Mesodermal cell (in vitro differentiated cells): ENCODE data around the gene BCL2L13.
A peak's percentile ranks its signal among the peaks of the same experiment; 100 is the strongest.

ENCODE experiments used
- H3K27ac ChIP-seq: 2 replicates; pipeline ENCODE4 v1.7.0; 2013; ENCODE audit warnings: mild to moderate bottlenecking, low read depth, low read length, moderate library complexity; ENCODE audit not compliant: severe bottlenecking
- H3K36me3 ChIP-seq: 2 replicates; pipeline ENCODE4 v1.7.1; 2013; ENCODE audit warnings: mild to moderate bottlenecking, low read length, moderate library complexity; ENCODE audit not compliant: control insufficient read depth, insufficient read depth
- H3K4me1 ChIP-seq: one replicate; pipeline ENCODE4 v1.7.1; 2013; ENCODE audit warnings: mild to moderate bottlenecking, low read length; ENCODE audit not compliant: insufficient read depth, control insufficient read depth, poor library complexity, severe bottlenecking
- H3K4me3 ChIP-seq: 2 replicates; pipeline ENCODE4 v1.7.0; 2013; ENCODE audit warnings: low read length, control low read depth, mild to moderate bottlenecking; ENCODE audit not compliant: insufficient read depth, poor library complexity, severe bottlenecking; ENCODE audit errors: extremely low read depth
- H3K9me3 ChIP-seq: 2 replicates; pipeline ENCODE4 v1.7.1; 2013; ENCODE audit warnings: mild to moderate bottlenecking, low read length, moderate library complexity; ENCODE audit not compliant: control insufficient read depth
- WGBS, 2 experiments: methylation state at CpG; one replicate each; pipeline ENCODE4 v1.1.5; 2013; ENCODE audit warnings: missing lambda C conversion rate in 2 of 2; ENCODE audit not compliant: insufficient coverage in 2 of 2; 5-methylcytosine and 5-hydroxymethylcytosine counted together

BCL2L13 gene

DNA sequence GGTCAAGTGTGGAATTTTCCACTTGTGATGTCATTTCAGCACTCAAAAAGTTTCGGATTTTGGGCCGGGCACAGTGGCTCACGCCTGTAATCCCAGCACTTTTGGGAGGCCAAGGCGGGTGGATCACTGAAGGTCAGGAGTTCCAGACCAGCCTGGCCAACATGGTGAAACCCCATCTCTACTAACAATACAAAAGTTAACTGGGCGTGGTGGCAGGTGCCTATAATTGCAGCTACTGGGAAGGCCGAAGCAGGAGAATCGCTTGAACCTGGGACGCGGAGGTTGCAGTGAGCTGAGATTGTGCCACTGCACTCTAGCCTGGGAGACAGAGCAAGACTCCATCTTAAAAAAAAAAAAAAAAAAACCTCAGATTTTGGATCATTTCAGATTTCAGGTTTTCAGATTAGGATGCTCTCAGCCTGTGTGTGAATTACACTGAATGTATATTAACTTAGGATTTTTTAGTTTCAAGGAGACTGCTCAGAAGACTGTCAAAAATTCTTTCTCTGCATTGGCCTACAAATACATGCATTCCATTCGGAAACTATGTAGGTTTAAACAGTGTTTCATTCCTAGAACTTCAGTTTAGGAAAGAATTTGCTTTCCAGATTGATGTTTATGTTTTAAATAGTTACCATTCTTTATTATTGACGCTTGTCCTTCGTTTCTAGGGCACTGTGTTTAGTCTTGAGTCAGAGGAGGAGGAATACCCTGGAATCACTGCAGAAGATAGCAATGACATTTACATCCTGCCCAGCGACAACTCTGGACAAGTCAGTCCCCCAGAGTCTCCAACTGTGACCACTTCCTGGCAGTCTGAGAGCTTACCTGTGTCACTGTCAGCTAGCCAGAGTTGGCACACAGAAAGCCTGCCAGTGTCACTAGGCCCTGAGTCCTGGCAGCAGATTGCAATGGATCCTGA, 87.7 kb downstream of the BCL2L13 start:
- 93 to 94% methylated on average over 10 to 11 of the region's 13 CpGs for WGBS, 2 experiments
- H3K36me3 ChIP-seq: peaks cover 42% of the 10 kb centered on the region
- no peak overlapping the region for H3K4me3 ChIP-seq
- H3K27ac ChIP-seq: peak overlapping the region; percentile 47
- no peaks in the 10 kb centered on the region for H3K9me3 ChIP-seq
- H3K4me1 ChIP-seq: peaks cover 12% of the 10 kb centered on the region

DNA sequence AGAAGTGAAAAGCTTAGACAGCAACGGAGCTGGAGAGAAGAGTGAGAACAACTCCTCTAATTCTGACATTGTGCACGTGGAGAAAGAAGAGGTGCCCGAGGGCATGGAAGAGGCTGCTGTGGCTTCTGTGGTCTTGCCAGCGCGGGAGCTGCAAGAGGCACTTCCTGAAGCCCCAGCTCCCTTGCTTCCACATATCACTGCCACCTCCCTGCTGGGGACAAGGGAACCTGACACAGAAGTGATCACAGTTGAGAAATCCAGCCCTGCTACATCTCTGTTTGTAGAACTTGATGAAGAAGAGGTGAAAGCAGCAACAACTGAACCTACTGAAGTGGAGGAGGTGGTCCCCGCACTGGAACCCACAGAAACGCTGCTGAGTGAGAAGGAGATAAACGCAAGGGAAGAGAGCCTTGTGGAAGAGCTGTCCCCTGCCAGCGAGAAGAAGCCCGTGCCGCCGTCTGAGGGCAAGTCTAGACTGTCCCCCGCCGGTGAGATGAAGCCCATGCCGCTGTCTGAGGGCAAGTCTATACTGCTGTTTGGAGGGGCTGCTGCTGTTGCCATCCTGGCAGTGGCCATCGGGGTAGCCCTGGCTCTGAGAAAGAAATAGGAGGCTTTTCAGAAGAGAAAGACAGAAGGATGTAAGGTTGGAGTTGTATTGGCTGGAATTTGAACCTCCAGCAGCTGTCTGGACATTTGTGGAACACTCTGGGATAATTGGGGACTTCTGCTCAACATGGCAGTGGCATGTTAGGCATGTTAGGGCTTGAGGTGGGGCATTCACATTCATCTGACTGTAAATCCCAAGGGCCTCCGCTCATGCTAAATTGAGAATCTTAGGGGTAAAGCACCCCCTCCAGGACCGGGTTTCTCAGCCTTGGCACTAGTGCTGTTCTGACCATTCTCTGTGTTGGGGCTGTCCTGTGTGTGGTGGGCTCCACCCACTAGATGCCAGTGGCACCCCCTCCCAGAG, 88.7 kb downstream of the BCL2L13 start:
- peak overlapping the region; percentile 10 for H3K27ac ChIP-seq
- H3K9me3 ChIP-seq: no peaks in the 10 kb centered on the region
- no peak overlapping the region for H3K4me3 ChIP-seq
- WGBS, 2 experiments: 92 to 96% methylated on average over 11 to 18 of the region's 18 CpGs
- peaks cover 51% of the 10 kb centered on the region for H3K36me3 ChIP-seq
- peaks cover 12% of the 10 kb centered on the region for H3K4me1 ChIP-seq

DNA sequence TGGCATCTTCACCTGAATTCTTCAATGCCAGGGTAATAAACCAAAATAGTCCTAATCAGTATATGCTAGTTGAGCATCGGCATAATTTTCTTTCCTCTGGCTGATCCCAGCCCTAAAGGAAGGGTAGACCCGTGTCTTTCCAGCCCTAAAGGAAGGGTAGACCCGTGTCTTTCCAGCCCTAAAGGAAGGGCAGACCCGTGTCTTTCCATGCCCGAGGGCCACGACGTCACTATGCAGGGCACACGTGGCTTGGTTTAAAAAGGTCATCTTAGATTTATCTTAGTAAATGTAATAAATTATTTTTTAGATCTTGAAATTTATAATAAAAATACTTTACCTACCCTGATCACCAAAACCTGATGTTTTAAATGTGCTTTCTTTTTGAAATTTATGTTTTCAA, 90.2 kb downstream of the BCL2L13 start:
- Histone ChIP-seq H3K27ac (no peak overlapping the region), H3K4me1 (peaks cover 12% of the 10 kb centered on the region), H3K4me3 (no peak overlapping the region), H3K9me3 (no peaks in the 10 kb centered on the region), H3K36me3 (peaks cover 65% of the 10 kb centered on the region)
- WGBS, 2 experiments: 100% methylated on average over 3 to 4 of the region's 8 CpGs

DNA sequence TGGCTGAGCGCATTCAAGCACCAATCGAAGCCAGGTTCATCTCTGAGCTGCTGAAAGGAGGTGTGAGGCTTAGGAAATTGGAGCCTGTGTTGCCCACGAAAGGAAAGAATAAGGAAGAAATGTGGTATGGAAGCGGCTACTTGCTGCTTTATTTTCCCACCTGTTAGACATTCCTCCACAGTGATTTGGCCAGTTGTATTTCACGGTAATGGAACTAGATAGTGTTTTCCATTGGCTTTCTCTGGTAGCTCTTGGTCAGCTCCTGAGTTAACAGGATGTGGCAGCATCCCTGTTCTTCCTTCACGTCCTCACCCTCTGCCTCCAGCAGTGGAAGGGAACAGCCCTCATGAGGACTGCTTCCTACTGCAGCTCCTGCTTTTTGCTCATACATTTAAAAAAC, 91.0 kb downstream of the BCL2L13 start:
- Histone ChIP-seq H3K4me3 (no peak overlapping the region), H3K36me3 (peaks cover 69% of the 10 kb centered on the region), H3K4me1 (peaks cover 12% of the 10 kb centered on the region), H3K9me3 (no peaks in the 10 kb centered on the region), H3K27ac (no peak overlapping the region)
- WGBS, 2 experiments: 67 to 94% methylated on average over 2 to 5 of the region's 6 CpGs

DNA sequence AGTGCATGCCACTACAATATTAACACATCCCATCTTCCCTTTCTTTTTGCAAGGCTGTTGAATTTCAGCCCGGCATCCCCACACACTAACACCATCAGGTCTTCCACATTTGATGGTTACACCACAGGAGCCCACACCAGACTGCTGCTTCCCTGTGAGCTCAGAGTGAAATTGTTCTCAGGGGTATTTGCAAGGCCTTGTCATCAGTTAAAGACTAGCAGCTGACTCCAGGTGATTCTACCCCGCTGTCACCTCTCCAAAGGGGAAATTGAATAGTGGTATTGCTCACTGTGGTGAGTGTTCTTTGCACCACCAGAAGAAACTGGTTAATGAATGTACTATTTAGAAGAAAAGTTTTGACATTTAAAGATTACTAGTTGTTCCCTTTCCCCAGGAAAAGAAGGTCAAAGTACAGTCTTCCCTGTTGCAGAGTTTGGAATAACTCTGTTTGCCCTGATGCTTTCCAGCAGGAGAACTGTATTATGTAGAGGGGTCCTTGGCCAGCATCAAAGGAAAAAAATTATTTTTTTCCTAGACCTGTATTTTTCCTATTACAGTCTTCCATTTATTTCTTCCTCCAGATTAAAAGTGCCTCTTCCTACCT, 93.8 kb downstream of the BCL2L13 start:
- H3K4me1 ChIP-seq: no peaks in the 10 kb centered on the region
- H3K27ac ChIP-seq: no peak overlapping the region
- no peak overlapping the region for H3K4me3 ChIP-seq
- peaks cover 64% of the 10 kb centered on the region for H3K36me3 ChIP-seq
- H3K9me3 ChIP-seq: no peaks in the 10 kb centered on the region
- 95 to 100% methylated on average over 2 of the region's 2 CpGs for WGBS, 2 experiments

DNA sequence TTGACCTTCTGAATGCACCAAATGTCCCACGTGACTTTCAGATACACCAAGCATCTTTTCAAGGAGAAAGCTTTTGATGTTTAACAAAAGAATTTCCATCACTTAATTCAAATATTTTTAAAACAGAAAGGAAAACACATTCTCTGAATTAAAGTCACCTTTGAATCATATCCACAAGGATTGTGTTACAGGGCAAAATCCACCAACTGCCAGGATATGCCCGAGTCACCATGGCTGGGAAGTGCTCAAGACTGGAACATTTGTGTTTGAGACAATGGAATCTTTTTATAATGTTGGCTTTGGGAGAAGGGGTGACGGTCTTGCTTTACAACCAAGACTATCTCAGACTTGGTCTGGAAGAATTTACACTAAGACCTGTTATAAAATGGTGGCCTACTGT, 94.9 kb downstream of the BCL2L13 start:
- WGBS, 2 experiments: no CpG with 5 or more reads among the region's 3 CpGs
- no peak overlapping the region for H3K4me3 ChIP-seq
- no peak overlapping the region for H3K27ac ChIP-seq
- peaks cover 53% of the 10 kb centered on the region for H3K36me3 ChIP-seq
- no peaks in the 10 kb centered on the region for H3K9me3 ChIP-seq
- no peaks in the 10 kb centered on the region for H3K4me1 ChIP-seq

DNA sequence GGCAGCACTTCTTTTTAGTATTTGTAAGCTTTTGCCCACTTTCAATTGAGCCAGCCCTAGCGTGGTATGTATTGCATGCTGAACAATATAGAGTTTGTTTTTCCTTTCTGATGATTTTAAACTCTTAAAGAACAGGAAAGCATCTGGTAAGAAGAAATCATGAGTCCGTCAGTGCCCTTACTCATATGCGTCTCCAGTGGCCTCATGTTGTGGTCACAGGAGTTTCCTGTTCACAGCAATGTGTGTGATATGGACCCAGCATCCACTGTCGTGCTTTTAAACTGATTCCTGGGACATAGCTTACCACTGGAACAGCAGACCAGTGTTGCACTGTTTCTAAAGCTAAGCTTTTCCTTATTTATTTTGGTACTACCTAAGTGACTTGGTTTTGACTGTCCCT, 95.6 kb downstream of the BCL2L13 start:
- Histone ChIP-seq H3K9me3 (no peaks in the 10 kb centered on the region), H3K4me3 (no peak overlapping the region), H3K4me1 (no peaks in the 10 kb centered on the region), H3K27ac (no peak overlapping the region), H3K36me3 (peaks cover 48% of the 10 kb centered on the region)
- WGBS, 2 experiments: 91 to 92% methylated on average over 3 to 4 of the region's 4 CpGs

DNA sequence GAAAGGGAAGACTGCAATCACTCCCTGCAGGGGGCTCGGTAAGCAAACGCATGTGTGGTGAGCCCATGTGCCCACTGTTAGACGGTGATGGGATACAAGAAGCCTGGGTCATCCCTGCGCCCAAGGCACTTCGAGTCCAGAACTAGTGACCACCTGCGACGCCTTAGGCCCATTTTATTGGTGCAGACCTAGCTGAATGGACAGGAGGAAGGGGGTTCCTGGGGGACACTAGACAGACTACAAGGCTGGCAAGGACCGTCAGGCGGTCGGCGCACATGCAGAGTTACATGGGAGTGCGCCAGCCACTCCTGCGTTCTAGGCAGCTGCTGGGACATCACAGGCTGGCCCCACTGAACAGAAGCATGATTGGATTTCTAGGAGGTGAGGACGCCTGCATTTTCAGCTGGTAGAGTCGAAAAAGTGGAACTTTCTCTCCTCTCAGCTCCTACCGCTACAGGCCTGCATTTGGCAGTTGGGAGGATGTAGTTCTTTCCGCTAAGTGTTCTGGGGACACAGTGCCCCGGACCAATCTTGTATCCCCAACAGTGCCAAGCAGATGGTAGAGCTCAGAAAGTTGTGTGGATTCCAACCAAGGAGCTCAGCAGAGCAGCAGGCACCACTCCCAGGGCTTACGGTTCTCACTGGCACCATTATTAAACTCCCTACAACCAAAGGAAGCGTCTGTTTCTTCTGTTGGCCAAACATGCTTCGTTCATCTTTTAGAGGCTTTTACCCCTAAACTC, 100.0 kb downstream of the BCL2L13 start:
- Histone ChIP-seq H3K27ac (no peak overlapping the region), H3K4me3 (no peak overlapping the region), H3K4me1 (no peaks in the 10 kb centered on the region), H3K9me3 (no peaks in the 10 kb centered on the region), H3K36me3 (peaks cover 10% of the 10 kb centered on the region)
- 88 to 94% methylated on average over 19 of the region's 21 CpGs for WGBS, 2 experiments

DNA sequence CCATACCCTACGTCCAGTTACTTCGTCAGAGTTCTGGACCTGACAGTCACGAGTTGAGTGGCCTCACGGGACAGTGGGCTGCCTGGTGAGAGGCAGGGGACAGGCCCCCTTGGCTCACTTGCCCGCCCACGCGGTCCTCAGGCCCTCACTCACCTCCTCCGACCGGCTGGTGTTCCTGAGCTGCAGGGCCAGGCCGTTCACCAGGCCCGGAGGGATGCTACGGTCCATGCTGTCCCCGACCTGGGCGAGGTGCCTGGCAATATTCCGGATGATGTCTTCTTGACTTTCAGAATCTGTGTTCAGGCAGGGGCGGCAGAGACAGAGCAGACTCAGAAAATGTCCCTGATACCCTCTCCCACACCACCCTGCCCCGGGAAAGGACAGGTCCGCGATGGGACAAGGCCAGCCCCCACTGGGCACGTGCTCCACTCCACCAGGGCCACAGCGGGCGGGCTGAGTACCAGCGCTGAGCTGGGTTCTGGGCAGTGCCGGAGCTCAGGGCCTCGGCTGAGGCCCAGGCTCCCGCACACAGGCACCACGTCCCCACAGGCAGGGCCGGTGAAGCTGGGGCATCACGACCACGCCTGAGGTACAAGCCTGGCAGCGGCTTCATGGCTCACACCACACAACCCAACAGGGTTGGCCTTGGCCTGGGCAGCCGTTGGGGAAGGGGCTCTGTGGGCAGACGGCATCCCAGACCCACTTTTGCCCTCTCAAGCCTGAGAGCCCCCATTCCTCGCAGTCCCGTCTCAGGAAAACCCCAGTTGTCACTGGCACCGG, 100.8 kb downstream of the BCL2L13 start:
- Histone ChIP-seq H3K9me3 (no peaks in the 10 kb centered on the region), H3K4me3 (no peak overlapping the region), H3K4me1 (no peaks in the 10 kb centered on the region), H3K36me3 (peaks cover 4% of the 10 kb centered on the region), H3K27ac (no peak overlapping the region)
- WGBS, 2 experiments: 87 to 89% methylated on average over 34 to 35 of the region's 36 CpGs
